ENCODE data around the gene ERBB4.

The ERBB4 gene

DNA sequence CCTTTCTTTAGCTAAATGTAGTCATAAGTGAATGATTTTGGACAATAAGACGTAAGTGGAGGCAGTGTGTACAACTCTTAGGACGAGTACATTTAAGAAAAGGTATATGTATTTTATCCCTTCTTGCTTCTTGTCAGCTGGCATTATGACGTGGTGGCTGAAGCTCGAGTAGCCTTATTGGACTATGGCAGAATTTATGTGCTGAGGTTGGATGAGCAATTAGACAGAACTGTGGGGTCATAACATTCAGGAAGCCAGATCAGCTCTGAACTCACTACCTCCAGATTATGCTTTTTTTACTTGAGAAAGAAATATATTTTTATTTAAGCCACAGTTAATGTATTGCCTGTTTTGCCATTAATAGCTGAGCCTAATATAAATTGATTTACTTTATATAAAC, 661.5 kb downstream of the ERBB4 start:
- FAIRE-seq: no peak

- FAIRE-seq: no peak
These were observed 663.1 kb downstream of the ERBB4 start for GRCh38 chr2:211875488-211875887.

- FAIRE-seq: no peak
These were observed 669.5 kb downstream of the ERBB4 start for GRCh38 chr2:211868996-211869533.

- no peak for FAIRE-seq
These were observed 670.7 kb downstream of the ERBB4 start for GRCh38 chr2:211867845-211868451.

GRCh38 chr2:211864328-211864727, 674.3 kb downstream of the ERBB4 start:
- FAIRE-seq: no peak

DNA sequence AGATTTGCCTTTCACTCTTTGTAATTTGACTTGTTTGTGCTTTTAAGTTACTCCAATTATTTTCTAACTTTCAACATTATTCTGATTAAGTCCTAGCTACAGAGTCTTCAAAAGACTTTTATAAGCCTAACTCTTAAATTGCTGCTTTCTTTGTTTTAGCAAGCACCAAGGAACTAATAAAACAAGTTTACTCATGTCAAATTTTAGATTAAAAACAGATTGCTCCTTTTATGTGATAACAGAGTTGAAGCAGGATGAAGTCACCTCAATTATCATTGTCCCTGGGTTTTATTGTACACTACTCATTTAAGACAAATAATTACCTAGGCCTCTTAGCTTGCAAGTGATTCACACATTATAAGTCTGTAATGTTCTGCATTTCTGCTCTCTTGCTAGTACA, 678.4 kb downstream of the ERBB4 start:
- peak; percentile 89 for FAIRE-seq

- FAIRE-seq: no peak
These were observed 683.8 kb downstream of the ERBB4 start for GRCh38 chr2:211854832-211855231.

- no peak for FAIRE-seq
These were observed 691.9 kb downstream of the ERBB4 start for GRCh38 chr2:211846714-211847113.

GRCh38 chr2:211846036-211846400, 692.6 kb downstream of the ERBB4 start:
- FAIRE-seq: no peak

- no peak for FAIRE-seq
These were observed 693.1 kb downstream of the ERBB4 start for GRCh38 chr2:211845338-211846035.

DNA sequence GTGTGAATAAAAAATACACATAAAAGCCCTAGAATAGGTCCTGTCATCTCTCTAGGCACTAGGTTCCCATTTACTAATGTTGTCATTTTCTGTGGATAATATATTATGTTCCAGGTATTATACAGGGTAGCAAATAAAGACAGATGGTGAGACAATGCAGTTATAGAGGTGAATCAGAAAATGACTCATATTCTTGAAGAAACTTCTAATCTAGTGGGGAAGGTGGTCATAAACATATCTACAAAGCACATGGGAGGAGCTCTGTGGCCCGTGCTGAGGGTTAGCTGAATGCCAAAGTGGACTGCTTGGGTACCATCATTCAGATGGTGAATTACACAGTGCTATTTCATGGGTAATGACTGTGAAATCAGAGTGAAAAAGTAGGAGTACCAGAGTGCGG, 700.9 kb downstream of the ERBB4 start:
- no peak for FAIRE-seq

- no peak for FAIRE-seq
These were observed 701.4 kb downstream of the ERBB4 start for GRCh38 chr2:211837206-211837605.

DNA sequence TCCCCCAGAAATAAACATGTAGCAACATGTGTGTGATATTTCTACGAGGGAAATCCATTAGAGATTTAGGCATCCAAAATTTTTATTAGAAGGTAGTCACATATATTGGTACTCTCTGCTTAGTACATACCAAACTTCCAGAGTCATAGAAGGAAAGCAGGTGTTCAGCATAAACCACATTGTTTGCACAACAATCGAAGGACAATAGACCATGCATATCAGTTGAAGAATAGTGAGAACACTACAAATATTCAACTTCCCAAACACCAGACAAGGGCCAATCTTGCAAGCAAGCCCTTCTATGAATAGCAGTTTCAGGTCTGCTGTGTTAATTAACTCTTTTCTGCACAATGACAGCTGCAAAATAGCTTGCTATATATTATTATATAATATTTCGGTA, 702.2 kb downstream of the ERBB4 start:
- FAIRE-seq: no peak

DNA sequence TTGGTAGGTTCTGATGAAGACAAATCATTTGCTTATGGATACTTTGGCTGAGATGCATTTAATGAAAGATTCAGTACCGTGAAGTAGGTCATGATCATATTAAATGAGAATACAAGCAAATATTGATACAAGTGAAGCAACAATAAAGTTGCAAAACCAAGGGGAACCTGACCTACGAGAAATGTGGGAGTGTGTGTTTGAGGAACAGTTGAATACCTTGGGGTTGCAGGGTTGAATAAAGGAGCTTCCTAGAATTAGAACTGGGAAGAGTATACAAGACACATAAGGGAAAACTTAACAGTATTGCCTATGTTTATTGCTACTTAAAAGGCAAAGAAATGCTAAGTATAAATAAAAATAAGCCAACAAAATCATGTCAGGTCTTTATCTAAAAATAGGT, 702.9 kb downstream of the ERBB4 start:
- FAIRE-seq: no peak

DNA sequence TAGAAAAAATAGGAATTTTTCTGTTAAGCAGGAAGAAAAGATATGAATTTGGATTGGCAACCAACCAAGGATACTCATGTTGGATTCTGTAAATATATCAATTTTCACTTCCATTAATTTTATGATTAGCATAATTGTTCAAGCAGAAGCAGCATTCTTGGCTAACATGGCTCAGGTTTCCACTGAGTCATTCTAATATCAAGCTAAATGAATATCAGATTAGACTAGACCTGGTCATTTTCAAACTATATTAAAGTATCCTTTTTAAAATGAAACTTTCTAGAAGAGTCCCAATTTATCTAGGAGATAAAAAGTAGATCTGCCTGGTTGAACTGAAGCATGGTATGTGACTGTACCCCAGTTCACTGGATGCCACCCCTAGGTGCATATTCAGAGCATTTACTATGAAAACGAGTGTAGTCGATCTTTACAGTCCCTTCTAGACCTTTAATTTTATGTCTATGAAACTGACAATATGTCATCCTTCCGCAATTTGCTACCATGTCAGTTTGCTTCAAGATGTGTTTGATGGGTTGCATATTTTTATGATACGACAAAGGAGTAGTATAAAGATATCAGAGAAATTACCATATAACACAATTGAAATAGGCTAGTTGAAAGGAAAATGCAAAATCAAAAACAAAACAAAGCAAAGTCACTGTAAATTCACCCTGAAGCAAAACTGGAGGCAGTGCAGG, 704.9 kb downstream of the ERBB4 start:
- FAIRE-seq: no peak

DNA sequence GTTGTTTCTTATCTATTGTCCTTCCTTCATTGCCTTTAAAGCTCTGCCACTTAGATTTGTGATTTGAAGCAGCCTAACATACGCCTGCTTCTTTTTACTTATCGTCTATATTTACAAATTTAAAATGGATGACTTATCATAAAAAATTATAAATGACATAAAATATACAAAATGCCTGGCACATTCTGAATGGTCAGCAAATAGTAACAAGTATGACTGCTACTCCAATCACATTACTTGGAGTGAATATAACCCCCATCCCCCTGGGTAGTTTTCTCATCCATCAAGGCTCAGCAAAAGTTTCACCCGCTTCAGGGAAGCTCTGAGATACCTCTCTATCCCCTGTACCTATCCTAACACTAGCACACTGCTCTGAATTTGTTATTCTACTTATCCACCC, 708.9 kb downstream of the ERBB4 start:
- FAIRE-seq: no peak

DNA sequence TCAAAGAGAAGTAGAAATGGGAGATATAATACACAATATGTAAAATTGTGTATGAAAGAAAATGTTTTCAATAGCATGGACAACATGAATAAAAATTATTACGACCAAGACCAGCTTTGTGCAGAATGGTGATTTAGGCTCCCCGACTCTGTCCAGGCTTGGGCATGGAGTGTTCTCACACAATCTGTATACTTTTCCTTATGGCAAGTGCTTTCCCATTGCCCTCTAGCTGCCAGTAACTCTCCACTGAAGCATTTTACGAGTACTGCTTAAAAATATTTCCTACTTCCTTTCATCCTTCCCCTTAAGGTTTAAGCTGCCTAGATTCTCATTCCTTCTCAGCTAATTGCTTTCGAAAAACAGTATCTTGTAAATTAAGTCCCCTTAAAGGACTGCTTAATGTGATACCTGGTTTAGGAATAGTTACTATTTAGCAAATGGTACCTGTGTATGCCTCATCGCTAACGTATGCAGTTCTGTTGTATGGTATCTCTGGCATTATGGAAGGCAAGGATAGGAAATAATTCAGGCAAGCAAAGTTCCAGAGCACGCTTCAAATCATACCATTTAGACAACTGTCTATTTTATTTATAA, 714.6 kb downstream of the ERBB4 start:
- no peak for FAIRE-seq

- FAIRE-seq: no peak
These were observed 715.8 kb downstream of the ERBB4 start for GRCh38 chr2:211822686-211823335.

DNA sequence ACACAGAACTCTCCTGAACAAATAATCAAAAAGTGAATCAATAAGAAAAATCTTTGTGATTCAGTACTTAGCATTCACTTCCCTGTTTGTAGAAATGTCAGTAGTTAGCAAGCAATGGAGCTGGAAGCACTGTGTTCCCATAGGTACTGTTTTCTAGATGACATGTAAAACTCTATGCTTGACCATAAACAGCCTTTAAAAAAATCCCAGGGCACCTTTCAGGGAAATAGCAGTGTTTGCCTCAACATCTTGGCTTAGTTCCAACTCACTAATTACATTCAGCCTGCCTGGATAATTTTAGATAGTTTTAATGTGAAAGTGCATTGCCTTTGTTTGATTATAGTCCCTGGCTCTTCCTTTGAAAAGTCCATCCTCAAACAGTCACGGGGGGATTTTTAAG, 721.8 kb downstream of the ERBB4 start:
- FAIRE-seq: no peak

DNA sequence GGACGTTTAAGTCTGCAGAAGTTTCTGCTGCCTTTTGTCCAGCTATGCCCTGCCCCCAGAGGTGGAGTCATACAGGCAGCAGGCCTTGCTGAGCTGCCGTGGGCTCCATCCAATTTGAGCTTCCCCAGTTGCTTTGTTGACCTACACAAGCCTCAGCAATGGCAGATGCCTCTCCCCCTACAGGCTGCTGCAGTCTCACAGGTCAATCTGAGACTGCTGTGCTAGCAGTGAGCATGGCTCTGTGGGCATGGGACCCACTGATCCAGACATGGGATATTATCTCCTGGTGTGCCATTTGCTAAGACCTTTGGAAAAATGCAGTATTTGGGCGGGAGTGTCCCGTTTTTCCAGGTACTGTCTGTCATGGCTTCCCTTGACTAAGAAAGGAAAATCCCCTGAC, 726.0 kb downstream of the ERBB4 start:
- no peak for FAIRE-seq

GRCh38 chr2:211802666-211803065, 735.9 kb downstream of the ERBB4 start:
- no peak for FAIRE-seq

DNA sequence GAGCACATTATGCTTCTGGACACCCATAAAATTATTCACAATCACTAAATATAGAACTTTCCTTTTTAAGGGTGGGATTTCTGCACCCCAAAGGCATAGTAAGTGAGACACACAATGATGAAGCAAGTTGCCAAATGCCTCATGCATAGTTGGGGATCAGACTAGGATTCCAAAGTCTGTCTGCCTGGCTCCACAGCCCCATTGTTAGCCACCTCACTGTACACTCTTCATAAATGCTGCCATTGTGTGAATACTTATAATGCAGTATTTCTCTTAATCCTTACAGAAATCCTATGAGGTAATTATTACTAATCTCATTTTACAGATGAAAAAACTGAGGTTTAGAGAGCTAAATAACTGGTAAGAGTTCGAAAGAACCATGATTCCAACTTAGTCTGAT, 738.6 kb downstream of the ERBB4 start:
- FAIRE-seq: no peak

- FAIRE-seq: no peak
These were observed 739.7 kb downstream of the ERBB4 start for GRCh38 chr2:211798868-211799267.

Measured in endometrium (tissue), 2 donors.